H54 (cell line): ENCODE measurements around the gene MRGPRD.

ENCODE experiments used
- DNase-seq: peaks from one replicate; pipeline ENCODE4 v3.0.0; 2011; ENCODE audit warnings: low spot score, mixed read lengths; ENCODE audit not compliant: insufficient read length
- FAIRE-seq: peaks from 3 replicates; lab custom pipeline; 2011; peaks lifted over from hg19 to GRCh38; lab: Jason Lieb, UNC
- POLR2A ChIP-seq: IDR thresholded peaks from 2 replicates; pipeline ENCODE4 v1.6.1; 2011; ENCODE audit warnings: low read depth, mild to moderate bottlenecking, low read length

Gene MRGPRD

GRCh38 chr11:68935066-68935465, 45.7 kb downstream of the MRGPRD start:
- FAIRE-seq (no peak), DNase-seq (no peak)
- TF ChIP-seq POLR2A = no peak

- DNase-seq (no peak), FAIRE-seq (no peak)
- no peak for TF ChIP-seq POLR2A
These were observed 46.1 kb downstream of the MRGPRD start for GRCh38 chr11:68934666-68935065.

- no peak for TF ChIP-seq POLR2A
These were observed 46.5 kb downstream of the MRGPRD start for GRCh38 chr11:68934321-68934645.

GRCh38 chr11:68933605-68934320, 47.0 kb downstream of the MRGPRD start:
- no peak for TF ChIP-seq POLR2A
- no peak for FAIRE-seq

More at GRCh38 chr11:68934321-68934645, 46.5 kb downstream of the MRGPRD start:
- FAIRE-seq (no peak), DNase-seq (no peak)

GRCh38 chr11:68932933-68933577, 47.7 kb downstream of the MRGPRD start:
- FAIRE-seq (no peak), DNase-seq (no peak)
- no peak for TF ChIP-seq POLR2A

More at GRCh38 chr11:68933605-68934320, 47.0 kb downstream of the MRGPRD start:
- no peak for DNase-seq

- FAIRE-seq (no peak), DNase-seq (no peak)
These were observed 48.4 kb downstream of the MRGPRD start for GRCh38 chr11:68932358-68932757.

GRCh38 chr11:68931911-68932310, 48.9 kb downstream of the MRGPRD start:
- no peak for TF ChIP-seq POLR2A
- no peak for FAIRE-seq
- no peak for DNase-seq

More at GRCh38 chr11:68932358-68932757, 48.4 kb downstream of the MRGPRD start:
- TF ChIP-seq POLR2A = no peak

GRCh38 chr11:68930991-68931855, 49.6 kb downstream of the MRGPRD start:
- DNase-seq (no peak), FAIRE-seq (no peak)
- no peak for TF ChIP-seq POLR2A
